ENCODE data around the gene NUDCD3. TPM values are rescaled to one million over a fixed set of nuclear protein-coding genes. Genes with fewer than 3 reads are reported as not detected.

Gene NUDCD3
- total RNA-seq, 1 donor from 2014 or later, result 47.1 TPM

DNA sequence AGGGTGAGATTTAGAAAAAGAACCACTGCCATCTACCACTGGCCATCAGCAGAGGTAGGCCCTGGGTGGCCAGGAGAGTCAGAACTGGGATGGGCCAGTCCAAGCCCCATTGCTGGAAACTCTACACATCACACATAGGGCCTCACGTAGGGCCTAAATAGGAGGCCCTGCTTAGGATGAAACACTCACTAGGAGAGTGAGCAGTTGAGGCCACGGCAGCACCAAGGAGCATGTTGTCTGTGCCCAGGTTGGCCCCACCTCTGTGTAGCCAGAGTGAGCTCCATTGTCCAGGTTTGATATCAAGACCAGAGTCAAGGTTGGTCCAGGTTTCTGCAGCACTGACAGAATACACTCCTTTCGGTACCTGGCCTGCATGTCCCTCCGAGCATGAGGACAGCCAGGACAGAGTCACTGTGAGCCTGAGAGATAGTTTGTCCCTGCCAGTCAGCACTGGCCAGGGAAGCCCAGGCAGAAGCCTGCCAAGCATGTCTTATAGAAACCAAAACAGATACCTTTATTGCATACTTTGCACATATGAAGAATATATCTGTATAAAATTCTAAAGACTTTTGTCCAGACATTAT lies 87.2 kb downstream of the NUDCD3 start:
- ATAC-seq, result peak; percentile 14
- DNase-seq (ENCODE audit: low spot score), result no peak

DNA sequence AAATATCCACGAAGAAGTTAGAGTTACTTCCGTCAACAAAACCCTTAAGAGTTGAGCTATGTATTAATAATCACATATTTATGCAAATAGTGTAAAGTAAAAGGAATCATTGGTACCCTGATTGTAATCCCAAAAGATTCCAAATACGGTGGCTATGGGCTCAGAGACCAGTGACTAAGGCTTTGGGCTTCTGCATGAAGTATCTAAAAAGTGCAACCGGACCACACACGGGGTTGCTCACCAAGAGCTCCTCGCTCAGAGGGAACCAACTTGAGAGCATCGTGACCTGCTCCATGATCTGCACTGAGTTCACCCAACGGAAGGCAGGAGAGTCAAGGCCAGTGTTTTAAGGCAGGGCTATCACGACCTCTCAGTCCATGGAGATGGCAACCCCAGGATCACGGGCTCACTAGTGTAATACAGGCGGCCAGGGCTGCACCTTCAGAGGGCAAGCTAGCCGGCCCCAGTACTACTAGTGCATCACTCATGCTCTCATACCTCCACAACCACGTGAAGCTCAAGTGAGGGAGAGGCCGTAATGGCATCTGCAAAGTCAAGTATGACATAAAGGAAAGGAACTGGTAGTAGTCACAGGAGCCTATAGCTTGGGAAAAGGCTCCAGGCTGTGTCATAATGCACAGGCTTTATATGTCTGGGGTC lies 87.9 kb downstream of the NUDCD3 start:
- DNase-seq (ENCODE audit: low spot score) (no peak), ATAC-seq (no peak)

DNA sequence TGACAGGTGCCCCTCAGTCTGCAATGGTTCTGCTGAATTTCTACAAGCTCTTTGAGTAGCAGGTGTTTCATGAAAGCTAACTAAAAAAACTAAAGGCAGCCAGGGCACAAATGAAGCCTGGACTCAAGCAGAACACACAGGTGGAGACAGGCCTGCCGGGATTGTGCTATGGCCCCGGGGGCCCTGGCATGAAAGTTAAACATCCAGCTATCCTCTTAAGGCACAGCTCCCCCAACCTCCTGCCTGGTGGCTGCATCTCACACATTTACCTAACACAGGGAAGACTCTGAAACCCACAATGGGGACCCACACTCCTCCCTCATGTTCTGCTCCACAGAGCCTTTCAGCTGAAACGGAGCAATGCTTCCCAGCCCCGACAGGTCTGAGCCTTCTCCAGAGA lies 88.8 kb downstream of the NUDCD3 start:
- DNase-seq (ENCODE audit: low spot score) (no peak), ATAC-seq (no peak)

DNA sequence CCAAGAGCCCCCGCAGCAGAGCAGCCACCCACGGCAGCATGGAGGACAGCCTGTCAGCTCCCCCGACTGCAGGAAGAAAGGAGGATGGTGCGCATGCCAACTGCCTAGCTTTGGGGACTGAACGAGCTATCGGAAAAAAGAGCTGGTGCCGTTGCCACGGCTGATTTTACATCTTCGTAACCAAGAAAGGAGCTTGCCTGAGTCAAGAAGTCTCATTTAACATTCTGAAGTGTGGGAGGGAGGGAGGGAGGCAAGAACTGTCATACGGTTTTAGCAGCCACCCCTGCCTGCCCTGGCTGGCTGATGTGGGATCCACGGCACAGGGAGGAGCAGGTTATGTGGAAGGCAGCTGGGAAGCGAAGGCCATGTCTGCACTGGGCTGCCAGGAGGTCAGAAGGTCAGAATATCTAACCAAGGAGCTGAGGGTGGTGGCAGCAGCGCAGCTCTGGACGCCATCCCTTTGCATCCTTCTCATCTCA lies 90.4 kb downstream of the NUDCD3 start:
- DNase-seq (ENCODE audit: low spot score), result no peak

DNA sequence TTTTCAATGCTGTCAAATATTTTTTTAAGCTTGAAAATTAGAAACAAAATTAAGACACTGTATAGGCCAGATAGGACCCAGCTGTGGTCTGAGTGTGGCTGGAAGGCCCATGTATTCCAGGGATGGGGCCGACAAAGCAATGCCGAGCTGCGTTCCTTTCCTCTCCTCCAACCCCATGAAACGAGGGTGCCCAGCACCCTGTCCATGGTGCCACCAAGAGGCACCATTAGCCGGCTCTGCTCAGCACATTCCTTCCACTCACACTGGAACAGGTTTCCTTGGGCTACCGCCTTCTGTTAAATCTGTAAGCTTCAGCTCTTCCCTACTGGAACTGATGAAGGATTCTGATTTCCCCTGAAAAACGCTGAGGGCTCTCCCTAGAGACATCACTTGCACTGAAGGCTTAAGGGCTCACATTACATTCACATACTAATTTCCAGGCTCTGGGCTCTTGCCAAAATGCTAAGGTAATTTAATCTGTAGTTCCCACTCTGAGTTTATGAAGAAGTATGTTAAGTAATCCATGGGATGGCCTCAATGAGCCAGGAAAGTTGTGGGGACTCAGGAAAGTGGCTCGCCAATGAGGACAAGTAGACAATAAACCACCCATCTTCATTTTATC lies 91.4 kb downstream of the NUDCD3 start:
- DNase-seq (ENCODE audit: low spot score) (no peak), ATAC-seq (no peak)

More for the DNA sequence above, 90.4 kb downstream of the NUDCD3 start:
- ATAC-seq, result no peak

DNA sequence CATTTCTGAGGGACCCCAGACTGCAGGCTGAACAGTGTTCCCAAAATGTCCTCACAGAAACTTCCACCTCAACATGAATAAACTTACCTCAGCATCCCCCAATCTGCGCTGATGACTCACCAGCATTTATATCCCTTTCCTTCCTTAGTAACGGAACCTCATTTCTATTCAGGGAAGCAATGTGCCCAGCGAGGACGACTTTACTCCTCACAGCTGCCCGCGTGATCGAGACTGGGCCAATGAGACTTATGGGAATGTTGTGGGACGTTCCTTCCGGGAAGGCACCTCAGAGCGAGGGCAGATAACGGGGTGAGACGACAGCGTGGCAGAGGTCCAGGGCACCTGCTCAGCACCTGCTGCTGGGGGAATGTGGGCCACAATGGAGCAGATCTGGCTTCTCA lies 91.9 kb downstream of the NUDCD3 start:
- ATAC-seq (no peak), DNase-seq (ENCODE audit: low spot score) (no peak)

DNA sequence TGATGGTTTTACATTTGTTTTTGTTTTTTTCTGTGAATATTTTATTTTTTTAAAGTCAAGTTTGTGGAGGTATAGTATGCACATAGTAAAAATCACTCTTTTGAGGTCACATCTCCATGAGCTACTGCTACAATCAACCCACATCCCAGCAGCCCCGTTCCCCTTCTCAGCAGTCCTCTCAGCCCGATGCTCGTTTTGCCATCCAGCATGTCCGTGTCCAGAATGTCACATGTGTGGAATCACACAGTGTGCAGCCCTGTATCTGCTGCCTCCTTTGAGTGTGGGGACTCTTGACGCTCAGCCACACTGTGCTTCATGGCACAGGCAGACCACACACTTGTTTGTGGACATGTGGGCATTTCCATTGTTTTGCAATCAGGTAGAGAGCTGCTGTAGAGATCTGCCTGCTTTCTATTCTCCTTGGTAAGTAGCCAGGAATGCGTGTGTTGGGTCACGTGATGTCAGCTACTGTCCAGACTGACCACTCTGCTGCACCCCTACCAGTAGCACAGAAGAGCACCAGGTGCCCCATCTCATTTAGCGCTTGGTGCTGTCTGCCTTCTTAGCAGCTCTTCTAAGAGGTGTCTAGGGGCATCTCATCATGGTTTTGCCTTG lies 93.4 kb downstream of the NUDCD3 start:
- no peak for ATAC-seq
- no peak for DNase-seq (ENCODE audit: low spot score)

DNA sequence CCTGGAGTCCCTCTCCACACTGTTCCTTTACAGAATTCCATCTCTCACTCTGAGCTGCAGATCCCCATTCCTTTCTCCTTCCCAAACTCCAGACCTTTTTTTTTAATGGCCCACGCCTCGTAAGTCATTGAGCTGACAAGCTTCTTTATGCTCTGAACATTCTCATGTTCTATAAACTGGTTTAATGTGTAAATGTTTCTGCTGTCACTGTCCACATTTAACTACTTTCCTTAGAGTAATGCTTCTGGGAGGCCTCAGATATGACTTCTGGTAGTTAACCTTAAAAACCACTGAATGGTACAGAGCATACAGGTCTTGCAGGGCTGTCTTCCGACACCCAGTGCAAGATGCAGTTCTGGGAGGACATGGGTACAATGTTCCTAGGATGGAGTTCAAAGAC lies 94.0 kb downstream of the NUDCD3 start:
- no peak for ATAC-seq
- no peak for DNase-seq (ENCODE audit: low spot score)

DNA sequence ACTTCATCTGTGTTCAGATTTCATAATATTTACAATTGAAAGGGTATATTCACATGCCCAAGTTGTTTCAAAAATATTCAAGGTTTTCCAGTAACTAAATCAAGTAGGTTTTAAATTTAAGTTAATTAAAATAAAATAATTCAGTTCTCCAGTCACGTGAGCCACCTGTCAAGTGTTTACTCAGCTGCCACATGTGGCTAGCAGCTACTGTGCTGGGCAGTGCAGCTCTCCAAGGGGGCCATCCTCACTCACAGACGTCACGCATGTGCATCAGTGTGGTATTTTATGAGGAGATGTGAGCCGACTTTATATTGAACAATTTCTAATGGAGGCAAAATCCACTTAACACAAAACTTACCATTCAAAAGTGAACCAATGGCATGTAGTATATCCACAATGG lies 95.4 kb downstream of the NUDCD3 start:
- no peak for ATAC-seq

DNA sequence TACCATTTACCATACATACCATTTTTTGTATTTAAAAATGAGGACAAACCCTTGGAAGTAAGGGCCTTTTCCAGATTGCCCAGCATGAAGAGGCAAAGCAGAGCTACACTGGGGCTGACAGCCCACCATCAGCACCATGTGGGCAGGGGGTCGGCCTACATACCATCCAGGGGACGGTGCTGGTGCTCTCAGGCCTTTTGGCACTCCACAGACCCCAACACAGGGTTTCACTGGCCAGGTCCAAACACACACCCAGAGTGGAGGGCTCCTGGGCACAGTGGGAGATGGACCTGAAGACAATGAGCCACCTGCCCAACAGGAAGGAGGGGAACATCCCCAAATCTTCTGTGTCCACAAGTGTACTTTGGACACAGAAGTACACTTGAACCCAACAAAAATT lies 95.8 kb downstream of the NUDCD3 start:
- DNase-seq (ENCODE audit: low spot score) (peak; percentile 33), ATAC-seq (no peak)

More for the DNA sequence above, 95.4 kb downstream of the NUDCD3 start:
- peak; percentile 7 for DNase-seq (ENCODE audit: low spot score)

DNA sequence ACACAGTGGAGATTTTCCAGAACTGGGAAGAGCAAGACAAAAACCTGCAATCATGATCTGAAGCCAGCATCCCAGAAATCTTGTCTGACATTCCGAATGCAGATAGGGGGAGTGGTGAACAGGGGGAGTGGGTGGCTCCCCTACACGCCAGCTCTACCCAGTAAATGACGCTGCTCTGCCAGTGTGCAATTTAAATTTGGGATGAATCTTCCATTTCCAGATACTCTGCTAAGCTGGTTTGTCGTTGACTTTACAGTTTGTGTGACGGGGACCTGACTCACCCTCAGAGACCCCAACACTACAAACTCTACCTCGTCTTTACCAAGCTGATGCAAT lies 96.4 kb downstream of the NUDCD3 start:
- no peak for ATAC-seq
- peak; percentile 15 for DNase-seq (ENCODE audit: low spot score)

DNA sequence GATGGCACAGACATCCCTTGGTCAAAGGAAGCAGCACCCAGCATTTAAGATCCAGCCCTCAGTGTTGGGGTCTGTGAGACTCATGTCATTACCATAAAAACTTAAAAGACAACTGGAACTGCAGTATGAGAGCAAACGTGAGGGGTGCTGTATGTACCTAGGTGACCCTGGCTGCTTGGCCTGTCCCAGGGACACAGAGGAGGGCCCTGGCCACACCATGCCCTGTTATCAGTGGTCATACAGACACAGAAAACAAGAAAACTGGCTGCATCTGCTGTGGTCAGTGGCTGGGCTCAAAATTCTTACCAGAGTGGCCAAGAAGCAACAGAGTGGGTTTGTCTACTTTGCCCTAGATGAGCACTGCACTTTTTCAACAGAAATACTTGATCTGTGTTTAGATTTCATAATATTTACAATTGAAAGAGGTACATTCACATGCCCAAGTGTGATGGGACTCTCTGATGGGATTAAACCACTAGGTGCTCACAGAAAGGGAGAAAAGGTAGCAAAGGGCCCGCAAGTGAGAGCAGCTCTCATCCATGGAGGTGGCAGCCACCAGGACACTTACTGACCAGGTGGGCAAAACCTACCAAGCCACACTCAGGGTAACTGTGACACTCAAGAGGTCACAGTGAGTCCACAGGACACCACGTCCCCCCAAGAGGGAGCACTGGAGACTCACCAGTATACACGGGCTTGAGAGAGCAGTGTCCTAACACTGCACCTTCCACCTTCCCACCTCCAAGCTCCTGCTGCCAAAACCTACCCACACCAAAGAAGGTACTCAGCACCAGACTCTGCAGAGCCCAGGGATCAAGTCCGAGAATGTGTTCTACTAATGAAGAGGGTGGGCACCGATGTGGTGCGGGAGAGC lies 97.0 kb downstream of the NUDCD3 start:
- DNase-seq (ENCODE audit: low spot score), result no peak
- ATAC-seq, result no peak

DNA sequence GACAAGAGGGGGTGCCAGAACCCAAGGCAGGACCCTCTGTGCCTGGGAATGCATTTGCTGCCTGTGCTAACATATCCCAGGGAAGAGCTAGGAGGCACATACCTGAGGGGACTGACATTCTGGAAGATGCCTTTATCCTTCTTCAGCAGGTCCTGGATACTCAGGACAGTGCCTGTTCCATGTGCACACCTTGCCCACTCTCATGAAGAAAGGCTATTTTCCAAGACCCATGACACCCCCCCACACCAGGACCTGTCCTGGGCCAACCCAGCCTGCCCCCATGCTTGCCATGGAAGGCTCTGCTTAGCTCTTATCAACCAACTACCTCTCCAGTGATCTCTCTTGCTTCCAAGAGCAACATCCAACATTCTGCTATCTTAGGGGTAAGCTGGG lies 97.8 kb downstream of the NUDCD3 start:
- no peak for ATAC-seq
- DNase-seq (ENCODE audit: low spot score), result no peak

DNA sequence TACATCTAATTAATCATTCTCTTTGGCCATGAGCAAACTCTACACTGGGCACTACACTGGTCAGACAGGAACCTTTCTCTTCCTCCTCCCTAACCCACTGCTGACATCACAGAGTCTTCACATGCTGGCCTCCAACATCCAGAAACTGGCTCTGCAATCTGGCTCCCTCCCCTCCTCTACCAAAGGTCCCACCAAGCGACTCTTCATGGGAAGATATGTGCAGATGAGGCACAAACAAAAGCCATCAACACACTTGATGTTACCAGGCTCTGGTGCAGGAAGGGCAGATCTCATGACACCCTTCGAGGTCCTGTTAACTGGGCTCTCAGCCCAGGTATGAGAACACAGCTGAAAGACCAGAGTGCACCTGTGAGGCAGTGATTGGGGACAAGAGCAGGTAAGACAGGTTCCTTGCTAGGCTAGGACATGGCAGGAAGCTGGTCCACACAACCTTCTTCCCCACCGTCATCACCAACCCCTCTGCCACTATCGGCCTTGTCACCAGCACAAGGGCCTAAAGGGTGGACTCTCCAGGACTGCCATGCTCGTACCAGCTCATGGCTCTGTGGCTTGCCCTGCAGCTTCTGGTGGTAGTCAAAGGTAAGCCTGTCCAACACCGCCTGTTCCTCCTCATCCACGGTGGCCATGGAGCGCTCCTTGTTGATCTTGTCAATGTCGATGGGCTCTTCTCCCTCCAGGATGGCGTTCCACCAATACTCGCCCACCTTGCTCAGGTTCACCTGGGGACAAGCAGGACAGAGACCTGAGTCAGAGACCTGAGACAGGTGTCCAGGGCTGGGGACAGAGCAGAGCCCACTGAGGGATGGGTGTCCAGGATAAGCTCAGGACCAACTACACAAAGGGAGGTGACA lies 98.5 kb downstream of the NUDCD3 start:
- ATAC-seq, result no peak
- peak; percentile 37 for DNase-seq (ENCODE audit: low spot score)

DNA sequence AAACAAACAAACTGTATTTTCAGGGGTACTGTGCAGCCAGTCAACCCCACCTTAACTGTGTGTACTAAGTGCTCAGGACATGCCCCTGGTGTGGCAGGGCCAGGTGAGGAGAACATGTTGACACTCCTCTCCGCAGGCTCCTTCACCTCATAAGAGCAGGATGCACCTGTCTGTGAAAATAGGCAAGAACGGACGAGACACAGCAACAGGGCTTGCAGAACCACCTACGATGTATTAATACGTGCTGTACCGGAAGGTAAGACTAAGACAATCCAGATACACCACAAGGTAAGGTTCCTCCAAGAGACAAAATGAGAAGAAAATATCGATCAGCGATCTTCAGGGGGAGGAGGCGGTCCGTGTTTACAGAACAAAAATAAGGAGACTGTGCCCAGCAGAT lies 99.3 kb downstream of the NUDCD3 start:
- no peak for ATAC-seq
- no peak for DNase-seq (ENCODE audit: low spot score)

DNA sequence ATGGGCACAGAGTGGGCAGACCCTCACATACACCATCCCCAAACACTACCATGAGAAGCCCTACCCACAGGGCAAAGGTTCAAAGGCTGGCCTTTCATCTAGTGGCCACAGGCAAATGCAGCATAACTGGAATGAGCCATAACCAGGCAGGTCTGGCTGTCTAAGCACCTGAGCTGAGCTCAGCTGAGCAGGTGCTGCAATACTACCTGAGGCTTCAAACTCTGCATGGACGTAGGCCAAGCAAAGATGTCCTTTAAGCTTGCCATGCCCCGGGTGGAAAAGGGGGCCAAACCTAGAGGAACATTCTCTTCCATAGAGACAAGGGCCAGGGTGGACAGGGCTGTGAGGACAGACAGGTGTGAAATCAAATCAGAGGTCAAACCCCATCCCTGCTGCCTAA lies 99.8 kb downstream of the NUDCD3 start:
- no peak for ATAC-seq
- DNase-seq (ENCODE audit: low spot score), result no peak

DNA sequence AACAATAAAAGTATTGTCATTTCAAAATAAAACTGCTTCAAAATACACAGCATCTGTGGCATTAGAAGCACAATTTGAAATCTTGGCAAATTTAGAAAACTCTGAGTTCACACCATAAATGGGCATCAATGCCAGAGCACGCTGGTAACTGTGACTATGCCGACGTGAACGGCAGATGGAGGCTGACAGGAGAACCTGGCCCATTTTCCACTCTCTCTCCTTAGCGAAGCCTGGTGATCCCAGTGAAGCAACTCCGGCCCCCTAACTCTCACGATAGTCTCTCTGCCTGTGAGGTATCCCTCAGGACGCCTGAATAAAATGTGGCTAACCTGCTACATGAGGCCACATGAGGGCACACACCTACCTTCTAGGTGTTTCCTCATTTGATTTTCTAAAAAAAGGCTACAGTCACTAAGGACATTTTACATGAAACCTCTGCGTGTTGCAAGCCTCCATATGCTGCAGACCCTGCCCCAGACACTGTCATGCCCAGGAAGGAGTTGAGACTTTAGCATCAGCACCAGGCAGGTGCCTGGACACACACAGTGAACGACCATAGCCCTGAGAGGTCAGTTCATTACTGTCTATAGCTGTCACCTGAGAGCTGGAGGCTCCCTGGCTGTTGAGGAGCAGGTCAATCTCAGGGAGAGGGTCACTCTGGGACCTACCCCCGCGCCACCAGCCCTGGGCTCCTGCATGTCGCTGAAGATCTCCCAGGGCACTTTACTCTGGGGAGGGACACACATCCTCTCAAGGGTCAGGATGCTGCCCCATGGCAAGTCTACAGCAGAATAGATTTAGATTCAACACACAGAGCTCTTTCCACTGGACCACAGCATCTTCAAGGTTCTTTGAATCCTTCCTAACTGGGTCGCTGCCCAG lies 102.1 kb downstream of the NUDCD3 start:
- no peak for ATAC-seq
- no peak for DNase-seq (ENCODE audit: low spot score)

DNA sequence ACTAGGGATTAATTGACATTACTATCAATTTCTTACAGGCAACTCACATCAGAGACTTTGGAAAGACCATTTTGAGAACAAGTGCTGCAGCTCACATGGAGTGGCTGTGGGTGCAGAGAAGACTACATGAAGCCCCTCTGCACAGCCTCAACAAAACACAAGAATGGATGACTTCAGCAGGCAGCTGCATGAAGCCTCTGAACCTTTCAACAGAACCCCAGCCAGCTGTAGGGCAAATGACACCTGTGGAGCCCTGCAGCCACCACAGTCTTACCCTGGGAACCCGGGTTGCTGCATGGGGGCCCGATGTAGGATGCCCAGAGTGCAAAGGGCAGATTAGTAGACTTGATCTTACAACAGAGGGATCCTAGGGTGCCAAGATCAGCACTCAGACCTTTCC lies 103.1 kb downstream of the NUDCD3 start:
- ATAC-seq (no peak), DNase-seq (ENCODE audit: low spot score) (no peak)
